GM23338 (cell line): ENCODE results near the gene KIF6. TPM values are rescaled to one million over a fixed set of nuclear protein-coding genes. Genes with fewer than 3 reads are reported as not detected.

Experiments used
- ATAC-seq: fragments of 200-7000 bp; cut with Tn5 transposase; 3 replicates; pipeline ENCODE4 v1.9.1; 2020
- DNase-seq: peaks from one replicate; pipeline ENCODE4 v3.0.0-alpha.2; 2015; ENCODE audit warnings: low spot score
- H2AFZ ChIP-seq: fragments of 200-600 bp; sonication (generic); 2 replicates; pipeline ENCODE4 v1.8.0; 2016; ENCODE audit warnings: antibody characterized with exemption, mild to moderate bottlenecking, moderate library complexity
- H3F3A ChIP-seq: fragments of 200-600 bp; sonication (generic); replicated peaks from 2 replicates; pipeline ENCODE4 v1.8.0; 2017; ENCODE audit warnings: antibody characterized with exemption, mixed run types, low read depth
- H3K27ac ChIP-seq: fragments of 200-600 bp; sonication (generic); 2 replicates; pipeline ENCODE4 v1.6.1; 2016; ENCODE audit warnings: low read depth
- H3K27me3 ChIP-seq: fragments of 200-600 bp; sonication (generic); 2 replicates; pipeline ENCODE4 v1.8.0; 2016; ENCODE audit warnings: mild to moderate bottlenecking, mixed run types, moderate library complexity; ENCODE audit not compliant: insufficient read depth
- H3K36me3 ChIP-seq: fragments of 200-600 bp; sonication (generic); 2 replicates; pipeline ENCODE4 v1.8.0; 2016; ENCODE audit warnings: mild to moderate bottlenecking; ENCODE audit not compliant: insufficient read depth
- H3K4me1 ChIP-seq: fragments of 200-600 bp; sonication (generic); 2 replicates; pipeline ENCODE4 v1.8.0; 2016; ENCODE audit warnings: mild to moderate bottlenecking, moderate library complexity; ENCODE audit not compliant: insufficient read depth
- H3K4me2 ChIP-seq: fragments of 200-600 bp; sonication (generic); 2 replicates; pipeline ENCODE4 v1.7.1; 2017; ENCODE audit warnings: mixed run types
- H3K4me3 ChIP-seq: fragments of 200-600 bp; sonication (generic); 2 replicates; pipeline ENCODE4 v1.6.1; 2016; ENCODE audit warnings: mixed run types
- H3K79me2 ChIP-seq: fragments of 200-600 bp; sonication (generic); replicated peaks from 2 replicates; pipeline ENCODE4 v1.8.0; 2017; ENCODE audit warnings: mild to moderate bottlenecking; ENCODE audit not compliant: insufficient read depth
- H3K9me2 ChIP-seq: fragments of 200-600 bp; sonication (generic); 2 replicates; pipeline ENCODE4 v1.8.0; 2017; ENCODE audit not compliant: insufficient read depth
- H4K20me1 ChIP-seq: fragments of 200-600 bp; sonication (generic); replicated peaks from 2 replicates; pipeline ENCODE4 v1.8.0; 2017; ENCODE audit warnings: mild to moderate bottlenecking; ENCODE audit not compliant: insufficient read depth
- H3K27ac Mint-ChIP-seq: 2 replicates; pipeline ENCODE4 v1.8.0; 2020; ENCODE audit warnings: inconsistent platforms, mild to moderate bottlenecking, moderate library complexity, mixed read lengths
- H3K27me3 Mint-ChIP-seq: 3 replicates; pipeline ENCODE4 v1.8.0; 2022; ENCODE audit warnings: low read depth, mild to moderate bottlenecking, moderate library complexity, mixed read lengths, inconsistent platforms; ENCODE audit not compliant: insufficient read depth, poor library complexity
- H3K36me3 Mint-ChIP-seq: 3 replicates; pipeline ENCODE4 v1.8.0; 2021; ENCODE audit warnings: low read depth, mild to moderate bottlenecking, inconsistent platforms, moderate library complexity, mixed read lengths
- H3K4me1 Mint-ChIP-seq: 3 replicates; pipeline ENCODE4 v1.8.0; 2020; ENCODE audit warnings: mild to moderate bottlenecking, inconsistent platforms, mixed read lengths
- H3K4me3 Mint-ChIP-seq: 3 replicates; pipeline ENCODE4 v1.8.0; 2021; ENCODE audit warnings: moderate library complexity, mild to moderate bottlenecking, inconsistent platforms, mixed read lengths
- H3K9me3 Mint-ChIP-seq: 3 replicates; pipeline ENCODE4 v1.8.0; 2020; ENCODE audit warnings: moderate library complexity, mild to moderate bottlenecking, inconsistent platforms, mixed read lengths
- CTCF ChIP-seq, 2 experiments: fragments of 200-600 bp in 1 of 2; sonication (generic) in 1 of 2; conservative IDR thresholded peaks; 2 replicates each; pipeline versions ENCODE4 v1.5.1 to v1.6.1; 2016 to 2017; ENCODE audit warnings: antibody characterized with exemption in 2 of 2, low read depth in 2 of 2, mild to moderate bottlenecking in 2 of 2, moderate library complexity in 1 of 2
- REST ChIP-seq: IDR thresholded peaks from one replicate; pipeline ENCODE4 v1.6.1; 2018; ENCODE audit warnings: antibody characterized with exemption; ENCODE audit not compliant: unreplicated experiment
- ZNF331 ChIP-seq: fragments of 250-450 bp; sonication (Bioruptor Pico); IDR thresholded peaks from 2 replicates; pipeline ENCODE4 v1.5.0; 2020; ENCODE audit warnings: low read depth, mild to moderate bottlenecking, moderate library complexity
- ZNF462 ChIP-seq: fragments of 250-450 bp; sonication (Bioruptor Pico); IDR thresholded peaks from 2 replicates; pipeline ENCODE4 v1.5.0; 2020; ENCODE audit warnings: mild to moderate bottlenecking, moderate library complexity
- polyA plus RNA-seq: library from polyadenylated mRNA; unstranded; fragments of >200 nt; fragmentation: Nextera tagmentation; extraction: Ambion mirVana; gene quantifications from 2 replicates; pipeline ENCODE4 v1.2.1, GENCODE V29; 2016
- total RNA-seq: library from RNA; depleted of rRNA; stranded (reverse); fragments of >200 nt; shearing (Covaris generic); gene quantifications from 2 replicates; pipeline ENCODE4 v1.2.3, GENCODE V29; 2014

The KIF6 gene
- total and polyA plus RNA-seq, 2 experiments from 2014 or later = 0.87 to 1.7 TPM

- Histone ChIP-seq H4K20me1 (no peaks in the 10 kb centered on the region), H3K79me2 (no peaks in the 10 kb centered on the region), H3K27me3 (no peaks in the 10 kb centered on the region), H2AFZ (no peak overlapping the region), H3K36me3 (no peaks in the 10 kb centered on the region), H3K9me2 (no peaks in the 10 kb centered on the region), H3K27ac (no peak overlapping the region), H3K4me3 (no peak overlapping the region), H3K4me1 (no peaks in the 10 kb centered on the region), H3K4me2 (no peak overlapping the region), H3F3A (no peaks in the 10 kb centered on the region)
- DNase-seq = no peak
- no peak for TF ChIP-seq ZNF331
- TF ChIP-seq CTCF (conservative IDR thresholded peaks at IDR 0.05; ENCODE audit: low read depth in 2 of 2) = no peak
- TF ChIP-seq ZNF462 = no peak
- TF ChIP-seq REST = no peak
- H3K4me1 Mint-ChIP-seq = peaks cover 3% of the 10 kb centered on the region; the same call in 1 of the 3 replicates
- no peak for ATAC-seq
- no peaks in the 10 kb centered on the region for H3K9me3 Mint-ChIP-seq
- H3K4me3 Mint-ChIP-seq = no peak overlapping the region
- H3K36me3 Mint-ChIP-seq = no peaks in the 10 kb centered on the region
- peaks cover 3% of the 10 kb centered on the region for H3K27me3 Mint-ChIP-seq
- H3K27ac Mint-ChIP-seq = no peak overlapping the region
Observed at GRCh38 chr6:39568896-39569295, 156.3 kb downstream of the KIF6 start.
